Prostate gland (tissue), 2 donors: ENCODE measurements around the gene INAFM2.

Source experiments
- POLR2A ChIP-seq: fragments of 450-650 bp; IDR thresholded peaks from one replicate; pipeline ENCODE4 v1.6.1; 2016; ENCODE audit warnings: antibody characterized with exemption, mild to moderate bottlenecking
- TF ChIP-seq, protein P1 (sequence below), 4 experiments: fragments of 200-600 bp in 2 of 4; fragments of 450-650 bp in 2 of 4; sonication (generic) in 2 of 4; IDR thresholded peaks; 1 replicate in 3 of 4; 2 replicates in 1 of 4; pipeline ENCODE4 v1.5.1; 2016 to 2019; ENCODE audit warnings: antibody characterized with exemption in 4 of 4, mild to moderate bottlenecking in 2 of 4, moderate library complexity in 2 of 4

GRCh38 chr15:40338041-40338657 lies 14.7 kb downstream of the INAFM2 start:
- TF ChIP-seq, protein P1, sequence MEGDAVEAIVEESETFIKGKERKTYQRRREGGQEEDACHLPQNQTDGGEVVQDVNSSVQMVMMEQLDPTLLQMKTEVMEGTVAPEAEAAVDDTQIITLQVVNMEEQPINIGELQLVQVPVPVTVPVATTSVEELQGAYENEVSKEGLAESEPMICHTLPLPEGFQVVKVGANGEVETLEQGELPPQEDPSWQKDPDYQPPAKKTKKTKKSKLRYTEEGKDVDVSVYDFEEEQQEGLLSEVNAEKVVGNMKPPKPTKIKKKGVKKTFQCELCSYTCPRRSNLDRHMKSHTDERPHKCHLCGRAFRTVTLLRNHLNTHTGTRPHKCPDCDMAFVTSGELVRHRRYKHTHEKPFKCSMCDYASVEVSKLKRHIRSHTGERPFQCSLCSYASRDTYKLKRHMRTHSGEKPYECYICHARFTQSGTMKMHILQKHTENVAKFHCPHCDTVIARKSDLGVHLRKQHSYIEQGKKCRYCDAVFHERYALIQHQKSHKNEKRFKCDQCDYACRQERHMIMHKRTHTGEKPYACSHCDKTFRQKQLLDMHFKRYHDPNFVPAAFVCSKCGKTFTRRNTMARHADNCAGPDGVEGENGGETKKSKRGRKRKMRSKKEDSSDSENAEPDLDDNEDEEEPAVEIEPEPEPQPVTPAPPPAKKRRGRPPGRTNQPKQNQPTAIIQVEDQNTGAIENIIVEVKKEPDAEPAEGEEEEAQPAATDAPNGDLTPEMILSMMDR (IDR thresholded peaks at IDR 0.05) = peak in 3 of 4 experiments; percentile 45 to 60 (median 56)
- no peak for TF ChIP-seq POLR2A
